Stimulated activated CD4-positive, alpha-beta T cell treated with anti-CD3 and anti-CD28 coated beads, Interleukin-15, amount 100 ng/mL, for 1 hour (primary cell): ENCODE measurements around the gene JAML.
"Not testable (repeated sequence)": the region's sequence is repeated elsewhere in the genome, so short reads cannot be mapped to it uniquely, and the experiment has no call there.

ENCODE experiments used
- DNase-seq, 2 donors: peaks; one replicate each; pipeline ENCODE4 v3.0.0-alpha.2; 2020; ENCODE audit warnings: low read depth in 1 of 2, low spot score in 1 of 2

The JAML gene

GRCh38 chr11:118198370-118198769 lies 26.4 kb downstream of the JAML start:
- peak; percentile 66 to 80 for DNase-seq

GRCh38 chr11:118194835-118195627 lies 29.8 kb downstream of the JAML start:
- DNase-seq: no peak

- no peak for DNase-seq
Measured at GRCh38 chr11:118193910-118194566, 30.8 kb downstream of the JAML start.

- not testable (repeated sequence) for DNase-seq
Measured at GRCh38 chr11:118192817-118193216, 32.0 kb downstream of the JAML start.

- DNase-seq: not testable (repeated sequence)
Measured at GRCh38 chr11:118190942-118191506, 33.8 kb downstream of the JAML start.

- no peak for DNase-seq
Measured at GRCh38 chr11:118186346-118187107, 38.3 kb downstream of the JAML start.

GRCh38 chr11:118184784-118185579 lies 39.8 kb downstream of the JAML start:
- no peak for DNase-seq

GRCh38 chr11:118183691-118184090 lies 41.1 kb downstream of the JAML start:
- DNase-seq: not testable (repeated sequence)

GRCh38 chr11:118180300-118180703 lies 44.5 kb downstream of the JAML start:
- DNase-seq: no peak

GRCh38 chr11:118176778-118177134 lies 48.1 kb downstream of the JAML start:
- DNase-seq: no peak

GRCh38 chr11:118175993-118176777 lies 48.6 kb downstream of the JAML start, which contains the start of gene SCN2B:
TSS of gene SCN2B (minus strand) at chr11:118176639. CDS start at chr11:118176431, 208 bp downstream.
- no peak for DNase-seq

GRCh38 chr11:118175031-118175992 lies 49.5 kb downstream of the JAML start:
- no peak for DNase-seq

- DNase-seq: no peak
Measured at GRCh38 chr11:118174006-118174567, 50.7 kb downstream of the JAML start.

- no peak for DNase-seq
Measured at GRCh38 chr11:118172356-118172755, 52.5 kb downstream of the JAML start.

GRCh38 chr11:118171269-118172062 lies 53.3 kb downstream of the JAML start:
- peak; percentile 35 to 53 for DNase-seq

GRCh38 chr11:118170882-118171268 lies 53.9 kb downstream of the JAML start:
- DNase-seq: no peak

GRCh38 chr11:118170231-118170630 lies 54.6 kb downstream of the JAML start:
- DNase-seq: no peak
